GM10266 (cell line): Measurements from ENCODE around the gene NMRK1.

Experiments
- DNase-seq: peaks from one replicate; pipeline ENCODE4 v3.0.0; 2012; ENCODE audit errors: extremely low spot score
- CTCF ChIP-seq: IDR thresholded peaks from 2 replicates; pipeline ENCODE4 v1.5.1; 2012; ENCODE audit warnings: mild to moderate bottlenecking, low read depth; ENCODE audit not compliant: control insufficient read depth, insufficient read depth; ENCODE audit errors: missing control alignments

The NMRK1 gene

GRCh38 chr9:75019022-75019421 is 68.9 kb downstream of the NMRK1 start:
- TF ChIP-seq CTCF, result no peak
- no peak for DNase-seq

- TF ChIP-seq CTCF, result no peak
- DNase-seq, result no peak
These were observed 70.6 kb downstream of the NMRK1 start for GRCh38 chr9:75017378-75017777.

GRCh38 chr9:75013735-75014134 is 74.2 kb downstream of the NMRK1 start:
- no peak for TF ChIP-seq CTCF
- DNase-seq, result no peak
